Psoas muscle (tissue), 8 donors: ENCODE results near the gene MATR3. TPM values are rescaled to one million over a fixed set of nuclear protein-coding genes. Genes with fewer than 3 reads are reported as not detected.

Source experiments
- ATAC-seq, 4 donors: fragments of 200-7000 bp; cut with Tn5 transposase; one replicate each; pipeline ENCODE4 v1.9.1; 2020; ENCODE audit warnings: moderate library complexity in 3 of 4, mild to moderate bottlenecking in 2 of 4
- DNase-seq, 2 donors: peaks; one replicate each; pipeline ENCODE4 v3.0.0-alpha.2; 2020
- H3K27ac ChIP-seq: fragments of 200-600 bp; one replicate; pipeline ENCODE4 v1.8.0; 2022
- H3K27me3 ChIP-seq, 3 donors: fragments of 200-600 bp in 1 of 3; one replicate each; pipeline versions ENCODE4 v1.6.1 to v1.8.0; 2013 to 2022; ENCODE audit warnings: low read length in 2 of 3, mild to moderate bottlenecking in 2 of 3, moderate library complexity in 1 of 3; ENCODE audit not compliant: insufficient read depth in 3 of 3
- H3K36me3 ChIP-seq, 2 donors: fragments of 200-600 bp in 1 of 2; one replicate each; pipeline versions ENCODE4 v1.6.1 to v1.8.0; 2013 to 2022; ENCODE audit warnings: low read depth in 1 of 2, mild to moderate bottlenecking in 1 of 2, moderate library complexity in 1 of 2; ENCODE audit not compliant: insufficient read depth in 1 of 2
- H3K4me1 ChIP-seq: fragments of 200-600 bp; one replicate; pipeline ENCODE4 v1.8.0; 2022
- H3K4me3 ChIP-seq: fragments of 200-600 bp; one replicate; pipeline ENCODE4 v1.8.0; 2022; ENCODE audit warnings: mild to moderate bottlenecking
- H3K9me3 ChIP-seq: fragments of 200-600 bp; one replicate; pipeline ENCODE4 v1.8.0; 2022
- WGBS, 3 donors: extraction: QIAGEN DNeasy Blood & Tissue Kit; methylation state at CpG; one replicate each; pipeline versions ENCODE4 v1.1.6 to v1.1.7; 2013; 5-methylcytosine and 5-hydroxymethylcytosine counted together
- intact Hi-C, 2 donors: fragments of 100-400 bp; cut with DNase I; formaldehyde crosslinking; loops; one replicate each; pipeline versions ENCODE4 v1.11.0 to v1.14.2; 2022
- polyA plus RNA-seq, 3 donors: library from polyadenylated mRNA; stranded (reverse); fragments of 200-250 nt; gene quantifications; one replicate each; pipeline ENCODE4 v1.2.3, GENCODE V29; 2013
- total RNA-seq, 4 donors: library from RNA; stranded (reverse); fragmentation: NEBNext Ultra II Directional in 2 of 4; extraction: Animal tissue kit (Norgen Biotek cat#: 25700) in 2 of 4; gene quantifications; one replicate each; pipeline versions ENCODE4 v1.2.1 to v1.2.4, GENCODE V29; 2021 to 2023
- TF ChIP-seq, protein P1 (sequence below): fragments of 200-600 bp; IDR thresholded peaks from one replicate; pipeline ENCODE4 v1.8.0; 2022; ENCODE audit warnings: antibody characterized with exemption
- donor health status: healthy with polysubstance abuse.
- donor health status: DM: no; HTN: no; CAD: no; lungs with moderate emphysema.
- donor health status: Bipolar disorder and iron deficiency.
- donor health status: healthy.
- donor health status: DM: yes; HTN: yes; CAD: no.
- donor health status: DM: no; HTN: no; CAD: no.
- donor health status: DM: no; HTN: no; CAD: no.
- donor health status: DM: yes; HTN: yes; CAD: no.

Gene MATR3
- total and polyA plus RNA-seq, 7 donors: 92.4 to 153 (median 110) TPM

DNA sequence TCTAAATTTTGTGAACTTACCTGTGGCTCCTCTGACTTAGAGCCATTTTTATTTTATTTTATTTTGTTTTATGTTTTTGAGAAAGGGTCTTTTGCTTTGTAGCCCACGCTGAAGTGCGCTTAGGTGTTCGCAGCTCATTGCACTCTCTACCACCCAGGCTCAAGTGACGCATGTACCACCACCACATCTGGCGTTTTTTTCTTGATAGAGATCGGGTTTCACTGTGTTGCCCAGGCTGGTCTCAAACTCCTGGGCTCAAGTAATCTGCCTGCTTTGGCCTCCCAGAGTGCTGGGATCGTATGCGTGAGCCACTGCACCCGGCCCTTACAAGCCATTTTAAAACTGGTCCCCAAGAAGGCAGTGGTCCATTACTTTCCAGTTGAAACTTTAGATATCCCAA, 18.5 kb downstream of the MATR3 start:
- WGBS, 3 donors: 56 to 73% (median 59%) methylated on average over 9 of the region's 9 CpGs
- TF ChIP-seq, protein P1, sequence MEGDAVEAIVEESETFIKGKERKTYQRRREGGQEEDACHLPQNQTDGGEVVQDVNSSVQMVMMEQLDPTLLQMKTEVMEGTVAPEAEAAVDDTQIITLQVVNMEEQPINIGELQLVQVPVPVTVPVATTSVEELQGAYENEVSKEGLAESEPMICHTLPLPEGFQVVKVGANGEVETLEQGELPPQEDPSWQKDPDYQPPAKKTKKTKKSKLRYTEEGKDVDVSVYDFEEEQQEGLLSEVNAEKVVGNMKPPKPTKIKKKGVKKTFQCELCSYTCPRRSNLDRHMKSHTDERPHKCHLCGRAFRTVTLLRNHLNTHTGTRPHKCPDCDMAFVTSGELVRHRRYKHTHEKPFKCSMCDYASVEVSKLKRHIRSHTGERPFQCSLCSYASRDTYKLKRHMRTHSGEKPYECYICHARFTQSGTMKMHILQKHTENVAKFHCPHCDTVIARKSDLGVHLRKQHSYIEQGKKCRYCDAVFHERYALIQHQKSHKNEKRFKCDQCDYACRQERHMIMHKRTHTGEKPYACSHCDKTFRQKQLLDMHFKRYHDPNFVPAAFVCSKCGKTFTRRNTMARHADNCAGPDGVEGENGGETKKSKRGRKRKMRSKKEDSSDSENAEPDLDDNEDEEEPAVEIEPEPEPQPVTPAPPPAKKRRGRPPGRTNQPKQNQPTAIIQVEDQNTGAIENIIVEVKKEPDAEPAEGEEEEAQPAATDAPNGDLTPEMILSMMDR: no peak
- peak overlapping the region; percentile 6 for H3K27ac ChIP-seq
- H3K27me3 ChIP-seq: no peaks in the 10 kb centered on the region
- DNase-seq (no peak), ATAC-seq (peak; percentile 13 to 49 (median 39))
- no peak overlapping the region for H3K4me3 ChIP-seq
- H3K9me3 ChIP-seq: no peaks in the 10 kb centered on the region
- H3K4me1 ChIP-seq: peaks cover 84% of the 10 kb centered on the region
- intact Hi-C loops: no loop called here
- peaks cover 4 to 32% of the 10 kb centered on the region in 2 donors for H3K36me3 ChIP-seq

- H3K4me1 ChIP-seq: peaks cover 62% of the 10 kb centered on the region
Measured at GRCh38 chr5:139314276-139314675, 20.7 kb downstream of the MATR3 start.

DNA sequence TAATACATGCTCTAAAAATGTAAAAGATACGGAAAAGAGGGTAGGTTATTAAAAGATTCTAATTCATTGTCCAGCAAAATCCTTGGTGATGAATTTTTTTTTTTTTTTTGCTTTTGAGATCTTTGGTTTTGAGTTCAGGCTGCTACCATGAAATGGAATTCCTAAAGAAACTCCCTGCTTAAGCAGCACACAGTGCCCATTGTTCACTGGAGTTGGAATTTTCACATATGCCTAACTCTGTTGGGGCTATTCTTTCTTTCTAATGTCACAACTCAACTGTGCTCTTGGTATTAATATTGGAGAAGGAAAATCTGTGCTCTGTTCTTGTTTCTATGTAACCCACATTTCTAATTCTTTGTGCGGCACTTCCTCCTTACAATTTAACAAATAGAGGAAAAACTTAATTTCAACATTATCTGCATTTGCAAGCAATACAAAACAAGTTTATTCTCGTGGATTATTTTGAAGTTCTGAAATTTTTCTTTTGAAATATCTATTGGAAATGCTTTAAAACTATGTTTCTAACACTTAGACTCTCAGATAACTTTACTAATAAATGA, 21.6 kb downstream of the MATR3 start:
- TF ChIP-seq, protein P1: no peak
- 72 to 76% (median 74%) methylated on average over 3 of the region's 3 CpGs for WGBS, 3 donors
- intact Hi-C loops: no loop called here
- H3K36me3 ChIP-seq: peaks cover 10 to 58% of the 10 kb centered on the region in 2 donors
- ATAC-seq: no peak
- no peak overlapping the region for H3K27ac ChIP-seq
- H3K9me3 ChIP-seq: no peaks in the 10 kb centered on the region
- no peak overlapping the region for H3K4me3 ChIP-seq
- DNase-seq: no peak
- no peaks in the 10 kb centered on the region for H3K27me3 ChIP-seq
- H3K4me1 ChIP-seq: peaks cover 54% of the 10 kb centered on the region

More at GRCh38 chr5:139314276-139314675, 20.7 kb downstream of the MATR3 start:
- DNase-seq (no peak), ATAC-seq (no peak)
- intact Hi-C loops: no loop called here
- Histone ChIP-seq H3K4me3 (no peak overlapping the region), H3K27ac (no peak overlapping the region), H3K9me3 (no peaks in the 10 kb centered on the region), H3K27me3 (no peaks in the 10 kb centered on the region), H3K36me3 (peaks cover 10 to 50% of the 10 kb centered on the region in 2 donors)
- 44 to 74% (median 63%) methylated on average over 1 of the region's 1 CpG for WGBS, 3 donors
- TF ChIP-seq, protein P1: no peak

DNA sequence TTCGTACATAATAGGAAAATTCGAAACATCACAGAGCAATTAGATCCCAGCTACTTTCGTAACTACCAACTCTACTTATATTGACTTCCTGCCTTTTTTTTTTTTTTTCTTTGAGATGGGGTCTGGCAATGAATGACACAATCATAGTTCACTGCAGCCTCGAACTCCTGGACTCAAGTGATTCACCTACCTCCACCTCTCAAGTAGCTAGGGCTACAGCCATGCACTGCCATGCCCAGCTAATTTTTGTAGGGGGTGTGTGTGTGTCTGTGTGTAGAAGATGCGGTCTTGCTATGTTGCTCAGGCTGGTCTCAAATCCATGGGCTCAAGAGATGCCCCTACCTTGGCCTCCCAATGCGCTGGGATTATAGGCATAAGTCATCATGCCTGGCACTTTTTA, 42.3 kb downstream of the MATR3 start:
- WGBS, 3 donors: 59 to 68% (median 63%) methylated on average over 6 of the region's 6 CpGs
- no peak overlapping the region for H3K4me3 ChIP-seq
- H3K9me3 ChIP-seq: no peaks in the 10 kb centered on the region
- ATAC-seq (peak in 1 of 4 donors; percentile 34), DNase-seq (no peak)
- TF ChIP-seq, protein P1: no peak
- intact Hi-C loops: loop anchor here (5.0 to 10.0 kb wide), 2 partner anchors 34 to 761 kb away; partner anchors contain the start of gene HSPA9 (in 1 of the 2)
- no peaks in the 10 kb centered on the region for H3K27me3 ChIP-seq
- H3K27ac ChIP-seq: no peak overlapping the region
- no peaks in the 10 kb centered on the region for H3K4me1 ChIP-seq
- peaks cover 3 to 34% of the 10 kb centered on the region in 2 donors for H3K36me3 ChIP-seq

GRCh38 chr5:139340051-139340450, 46.5 kb downstream of the MATR3 start:
- no peaks in the 10 kb centered on the region for H3K36me3 ChIP-seq
- TF ChIP-seq, protein P1: no peak
- no peaks in the 10 kb centered on the region for H3K9me3 ChIP-seq
- peaks cover 25% of the 10 kb centered on the region for H3K4me1 ChIP-seq
- DNase-seq (no peak), ATAC-seq (no peak)
- H3K27me3 ChIP-seq: no peaks in the 10 kb centered on the region
- intact Hi-C loops: loop anchor here (5.0 kb wide), 3 partner anchors 38 to 52 kb away; partner anchors contain the start of gene MZB1 (in 1 of the 2)
- no peak overlapping the region for H3K4me3 ChIP-seq
- WGBS, 3 donors: 84 to 95% (median 84%) methylated on average over 2 of the region's 2 CpGs
- no peak overlapping the region for H3K27ac ChIP-seq
